Mucosa of descending colon (tissue), 3 donors: ENCODE results near the gene HLX. TPM values are rescaled to one million over a fixed set of nuclear protein-coding genes. Genes with fewer than 3 reads are reported as not detected.

Experiments
- ATAC-seq: fragments of 200-7000 bp; cut with Tn5 transposase; one replicate; pipeline ENCODE4 v1.9.1; 2020; ENCODE audit warnings: mild to moderate bottlenecking, moderate library complexity
- DNase-seq, 3 donors: peaks; one replicate each; pipeline ENCODE4 v3.0.0-alpha.2; 2020
- H3K36me3 ChIP-seq: fragments of 200-600 bp; one replicate; pipeline ENCODE4 v1.8.0; 2021; ENCODE audit warnings: low read depth, mild to moderate bottlenecking
- H3K4me1 ChIP-seq: fragments of 200-600 bp; one replicate; pipeline ENCODE4 v1.8.0; 2021; ENCODE audit warnings: low read depth, mild to moderate bottlenecking
- H3K4me3 ChIP-seq: fragments of 200-600 bp; one replicate; pipeline ENCODE4 v1.8.0; 2021; ENCODE audit warnings: mild to moderate bottlenecking
- H3K9me3 ChIP-seq: fragments of 200-600 bp; one replicate; pipeline ENCODE4 v1.8.0; 2021; ENCODE audit warnings: mild to moderate bottlenecking
- CTCF ChIP-seq: fragments of 200-600 bp; IDR thresholded peaks from one replicate; pipeline ENCODE4 v1.8.0; 2022; ENCODE audit warnings: antibody characterized with exemption, mild to moderate bottlenecking
- intact Hi-C, 2 donors: fragments of 100-400 bp; cut with DNase I in 1 of 2; cut with micrococcal nuclease in 1 of 2; formaldehyde crosslinking; loops; one replicate each; pipeline versions ENCODE4 v1.11.0 to v1.11.1; 2022; cut with DNase I, micrococcal nuclease
- total RNA-seq, 3 donors: library from RNA; stranded (reverse); fragmentation: NEBNext Ultra II Directional in 2 of 3; extraction: Animal tissue kit (Norgen Biotek cat#: 25700) in 2 of 3; gene quantifications; one replicate each; pipeline versions ENCODE4 v1.2.1 to v1.2.4, GENCODE V29; 2021 to 2023
- donor health status: DM: no; HTN: no; CAD: no; lungs with moderate emphysema.
- donor health status: DM: no; HTN: no; CAD: no.
- donor health status: DM: no; HTN: yes; CAD: no.

The HLX gene
- total RNA-seq, 3 donors from 2014 or later: 2.6 to 43.4 (median 6.2) TPM

GRCh38 chr1:220906561-220907334 lies 27.5 kb downstream of the HLX start:
- intact Hi-C loops: no loop called here
- no peak for DNase-seq
- H3K4me1 ChIP-seq: no peaks in the 10 kb centered on the region
- no peak overlapping the region for H3K4me3 ChIP-seq
- no peaks in the 10 kb centered on the region for H3K36me3 ChIP-seq
- no peak for TF ChIP-seq CTCF
- ATAC-seq: no peak
- no peaks in the 10 kb centered on the region for H3K9me3 ChIP-seq

GRCh38 chr1:220908757-220909156 lies 29.5 kb downstream of the HLX start:
- Histone ChIP-seq H3K4me3 (no peak overlapping the region), H3K36me3 (no peaks in the 10 kb centered on the region), H3K4me1 (no peaks in the 10 kb centered on the region), H3K9me3 (no peaks in the 10 kb centered on the region)
- no peak for TF ChIP-seq CTCF
- DNase-seq (no peak), ATAC-seq (no peak)
- intact Hi-C loops: no loop called here

- H3K9me3 ChIP-seq: no peaks in the 10 kb centered on the region
- ATAC-seq (no peak), DNase-seq (no peak)
- intact Hi-C loops: no loop called here
- no peaks in the 10 kb centered on the region for H3K36me3 ChIP-seq
- H3K4me3 ChIP-seq: no peak overlapping the region
- no peak for TF ChIP-seq CTCF
- no peaks in the 10 kb centered on the region for H3K4me1 ChIP-seq
These were observed 30.8 kb downstream of the HLX start for GRCh38 chr1:220910021-220910420.

- no peak for TF ChIP-seq CTCF
- no peak for ATAC-seq
These were observed 35.3 kb downstream of the HLX start for GRCh38 chr1:220914283-220915116.

GRCh38 chr1:220915117-220915440 lies 35.8 kb downstream of the HLX start:
- H3K36me3 ChIP-seq: no peaks in the 10 kb centered on the region
- H3K4me1 ChIP-seq: no peaks in the 10 kb centered on the region
- intact Hi-C loops: no loop called here
- H3K9me3 ChIP-seq: no peaks in the 10 kb centered on the region
- no peak for TF ChIP-seq CTCF
- H3K4me3 ChIP-seq: no peak overlapping the region
- DNase-seq (no peak), ATAC-seq (no peak)

More at GRCh38 chr1:220914283-220915116, 35.3 kb downstream of the HLX start:
- intact Hi-C loops: no loop called here
- Histone ChIP-seq H3K4me3 (no peak overlapping the region), H3K36me3 (no peaks in the 10 kb centered on the region), H3K4me1 (no peaks in the 10 kb centered on the region), H3K9me3 (no peaks in the 10 kb centered on the region)
- no peak for DNase-seq
